GM12864 (cell line): Measurements from ENCODE around the gene VWA8.
A peak's percentile ranks its signal among the peaks of the same experiment; 100 is the strongest.

ENCODE experiments used
- DNase-seq: peaks from one replicate; pipeline ENCODE4 v3.0.0-alpha.2; 2011; ENCODE audit warnings: low read depth
- H3K4me3 ChIP-seq: 2 replicates; pipeline ENCODE4 v1.5.1; 2011; ENCODE audit warnings: mild to moderate bottlenecking, low read depth, low read length, control low read depth
- TF ChIP-seq, protein P1 (sequence below): IDR thresholded peaks from 2 replicates; pipeline ENCODE4 v1.5.1; 2011; ENCODE audit warnings: low read depth, mild to moderate bottlenecking, moderate library complexity, low read length, control low read depth, inconsistent platforms; ENCODE audit errors: missing control alignments

Gene VWA8

DNA sequence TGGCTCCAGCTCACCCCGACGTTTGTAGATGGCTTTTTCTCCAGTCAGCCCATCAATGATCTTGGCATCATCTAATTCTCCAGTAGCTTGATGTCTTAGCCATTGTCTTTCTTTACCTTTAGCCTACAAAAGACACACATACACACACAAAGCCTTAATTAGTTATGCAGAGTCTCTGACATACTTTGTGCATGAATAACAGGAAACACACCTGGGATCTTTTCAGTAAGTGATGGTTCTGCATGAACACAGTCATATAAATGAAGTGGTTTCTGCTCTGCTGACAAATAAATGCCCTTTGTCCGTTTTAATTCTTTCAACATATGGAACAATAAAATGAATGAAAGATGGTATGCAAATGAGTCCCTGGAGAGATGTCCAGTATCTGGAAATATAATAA, 370.3 kb downstream of the VWA8 start:
- DNase-seq, result no peak
- H3K4me3 ChIP-seq, result no peak overlapping the region
- TF ChIP-seq, protein P1, sequence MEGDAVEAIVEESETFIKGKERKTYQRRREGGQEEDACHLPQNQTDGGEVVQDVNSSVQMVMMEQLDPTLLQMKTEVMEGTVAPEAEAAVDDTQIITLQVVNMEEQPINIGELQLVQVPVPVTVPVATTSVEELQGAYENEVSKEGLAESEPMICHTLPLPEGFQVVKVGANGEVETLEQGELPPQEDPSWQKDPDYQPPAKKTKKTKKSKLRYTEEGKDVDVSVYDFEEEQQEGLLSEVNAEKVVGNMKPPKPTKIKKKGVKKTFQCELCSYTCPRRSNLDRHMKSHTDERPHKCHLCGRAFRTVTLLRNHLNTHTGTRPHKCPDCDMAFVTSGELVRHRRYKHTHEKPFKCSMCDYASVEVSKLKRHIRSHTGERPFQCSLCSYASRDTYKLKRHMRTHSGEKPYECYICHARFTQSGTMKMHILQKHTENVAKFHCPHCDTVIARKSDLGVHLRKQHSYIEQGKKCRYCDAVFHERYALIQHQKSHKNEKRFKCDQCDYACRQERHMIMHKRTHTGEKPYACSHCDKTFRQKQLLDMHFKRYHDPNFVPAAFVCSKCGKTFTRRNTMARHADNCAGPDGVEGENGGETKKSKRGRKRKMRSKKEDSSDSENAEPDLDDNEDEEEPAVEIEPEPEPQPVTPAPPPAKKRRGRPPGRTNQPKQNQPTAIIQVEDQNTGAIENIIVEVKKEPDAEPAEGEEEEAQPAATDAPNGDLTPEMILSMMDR, result no peak

DNA sequence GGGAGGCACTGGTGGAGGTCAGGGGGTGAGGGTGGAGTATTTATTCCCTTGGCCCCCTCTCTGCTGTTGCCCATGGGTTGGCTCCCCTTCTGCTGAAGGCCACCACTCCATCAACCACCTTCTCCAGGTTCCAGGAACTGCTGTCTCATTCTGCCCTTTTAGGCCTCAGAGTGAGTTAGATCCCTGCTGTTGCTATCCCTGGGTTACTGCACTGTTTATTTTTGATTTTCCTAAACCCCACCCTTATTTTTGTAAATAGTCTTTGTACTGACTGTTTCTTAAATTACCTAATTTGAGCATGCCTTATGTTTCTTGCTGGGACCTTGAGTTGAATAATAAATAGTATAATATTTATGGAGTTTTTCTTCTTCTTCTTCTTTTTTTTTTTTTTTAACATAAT, 370.8 kb downstream of the VWA8 start:
- TF ChIP-seq, protein P1, result no peak
- no peak for DNase-seq
- no peak overlapping the region for H3K4me3 ChIP-seq

DNA sequence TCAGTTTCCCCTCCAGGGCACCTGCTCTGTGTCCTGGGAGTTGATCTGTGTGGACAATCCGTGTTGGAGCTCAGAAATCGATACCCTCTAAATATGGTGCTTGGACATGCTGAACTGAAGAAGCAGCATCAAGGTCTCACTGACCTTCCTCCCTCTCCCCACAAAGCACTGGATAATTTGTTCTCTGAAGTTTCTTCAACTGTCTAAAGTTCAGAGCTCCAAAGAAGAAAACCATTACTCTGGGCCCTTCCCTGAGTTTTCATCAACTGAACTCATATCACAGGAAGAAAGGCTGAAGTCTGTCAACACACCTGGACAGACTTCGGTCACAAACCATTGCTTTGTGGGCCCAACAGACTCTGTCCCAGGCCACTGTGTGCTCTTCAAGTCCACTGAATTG, 371.5 kb downstream of the VWA8 start:
- TF ChIP-seq, protein P1, result no peak
- DNase-seq, result no peak
- H3K4me3 ChIP-seq, result no peak overlapping the region

DNA sequence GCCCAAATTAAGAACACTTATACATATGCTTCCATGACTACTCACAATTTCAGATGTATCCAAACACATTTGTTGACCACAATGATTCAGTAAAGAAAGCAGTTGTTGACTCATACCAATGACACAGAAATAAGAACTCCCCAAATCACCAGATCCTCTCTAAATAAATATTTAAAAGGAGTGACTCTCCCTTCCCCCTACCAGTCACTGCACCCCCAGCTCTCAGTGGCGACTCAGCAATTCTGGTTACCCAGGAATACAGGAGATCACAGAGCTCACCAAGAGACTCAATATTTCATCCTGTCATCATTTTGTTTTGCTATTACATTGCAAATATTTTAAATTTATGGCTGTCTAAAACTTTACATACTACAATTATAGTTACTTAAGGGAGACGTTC, 372.0 kb downstream of the VWA8 start:
- DNase-seq, result no peak
- TF ChIP-seq, protein P1, result no peak
- H3K4me3 ChIP-seq, result no peak overlapping the region

DNA sequence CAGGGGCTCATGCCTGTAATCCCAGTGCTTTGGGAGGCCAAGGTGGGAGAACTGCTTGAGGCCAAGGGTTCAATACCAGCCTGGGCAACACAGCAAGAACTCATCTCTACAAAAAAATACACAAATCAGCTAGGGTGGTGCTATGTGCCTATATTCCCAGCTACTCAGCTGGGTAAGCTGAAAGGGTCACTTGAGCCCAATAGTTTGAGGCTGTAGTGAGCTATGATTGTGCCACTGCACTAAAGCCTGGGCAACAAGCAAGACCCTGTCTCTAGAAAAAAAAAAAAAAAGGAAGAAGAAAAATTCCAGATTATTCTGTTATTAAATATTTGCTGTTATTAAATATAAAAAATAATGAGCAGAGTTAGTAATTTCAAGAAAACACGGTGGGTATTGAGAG, 372.5 kb downstream of the VWA8 start:
- no peak overlapping the region for H3K4me3 ChIP-seq
- TF ChIP-seq, protein P1, result no peak
- DNase-seq, result no peak

DNA sequence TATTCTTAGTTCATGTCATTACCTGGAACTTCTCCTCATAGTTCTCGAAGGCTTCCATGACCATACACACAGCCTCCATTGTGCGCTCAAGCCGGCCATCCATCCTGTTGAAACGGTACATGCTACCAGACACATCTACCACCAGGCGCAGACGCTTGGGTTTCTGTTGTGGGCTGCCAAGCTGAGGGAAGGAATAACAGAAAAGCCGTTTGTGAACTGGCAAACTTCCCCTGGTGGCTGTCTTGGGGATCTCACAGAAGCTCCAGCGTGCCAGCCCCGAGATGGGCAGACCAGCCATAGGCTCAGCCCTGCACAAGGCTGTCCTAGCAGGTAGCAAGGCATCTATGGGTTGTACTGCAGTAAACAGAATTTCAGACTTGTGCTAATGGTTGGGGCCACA, 373.4 kb downstream of the VWA8 start:
- H3K4me3 ChIP-seq, result no peak overlapping the region
- no peak for DNase-seq
- TF ChIP-seq, protein P1, result peak; percentile 26

DNA sequence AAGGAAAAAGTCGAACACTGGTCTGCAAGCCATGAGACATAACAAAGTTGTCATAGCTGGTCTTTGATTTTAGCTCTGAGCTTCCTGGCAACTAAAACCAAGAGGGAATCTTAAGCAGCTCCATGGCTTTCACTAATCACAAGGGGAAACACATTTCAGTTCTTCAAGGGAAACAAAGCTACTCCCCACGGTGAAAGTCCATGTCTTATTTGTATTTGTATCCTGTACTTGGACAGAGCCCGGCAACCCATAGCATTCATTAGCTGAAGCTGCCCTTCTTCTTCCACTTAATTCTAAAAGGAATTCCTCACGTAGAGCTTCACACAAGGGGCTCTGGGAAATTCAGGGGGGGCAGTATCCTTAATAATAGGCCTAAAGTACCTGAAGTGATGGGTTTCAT, 374.7 kb downstream of the VWA8 start:
- no peak overlapping the region for H3K4me3 ChIP-seq
- no peak for DNase-seq
- TF ChIP-seq, protein P1, result no peak
